Retinal pigment epithelial cell (primary cell): Measurements from ENCODE around the gene EDAR.

Experiments used
- DNase-seq: peaks from one replicate; pipeline ENCODE4 v3.0.0-alpha.2; 2010; ENCODE audit warnings: low read depth
- H3K4me3 ChIP-seq: 2 replicates; pipeline ENCODE4 v1.5.1; 2011; ENCODE audit warnings: mild to moderate bottlenecking, low read length, control low read depth, moderate library complexity
- TF ChIP-seq, protein P1 (sequence below): conservative IDR thresholded peaks from 2 replicates; pipeline ENCODE4 v1.5.1; 2011; ENCODE audit warnings: low read depth, low read length, control low read depth, inconsistent platforms

The EDAR gene

DNA sequence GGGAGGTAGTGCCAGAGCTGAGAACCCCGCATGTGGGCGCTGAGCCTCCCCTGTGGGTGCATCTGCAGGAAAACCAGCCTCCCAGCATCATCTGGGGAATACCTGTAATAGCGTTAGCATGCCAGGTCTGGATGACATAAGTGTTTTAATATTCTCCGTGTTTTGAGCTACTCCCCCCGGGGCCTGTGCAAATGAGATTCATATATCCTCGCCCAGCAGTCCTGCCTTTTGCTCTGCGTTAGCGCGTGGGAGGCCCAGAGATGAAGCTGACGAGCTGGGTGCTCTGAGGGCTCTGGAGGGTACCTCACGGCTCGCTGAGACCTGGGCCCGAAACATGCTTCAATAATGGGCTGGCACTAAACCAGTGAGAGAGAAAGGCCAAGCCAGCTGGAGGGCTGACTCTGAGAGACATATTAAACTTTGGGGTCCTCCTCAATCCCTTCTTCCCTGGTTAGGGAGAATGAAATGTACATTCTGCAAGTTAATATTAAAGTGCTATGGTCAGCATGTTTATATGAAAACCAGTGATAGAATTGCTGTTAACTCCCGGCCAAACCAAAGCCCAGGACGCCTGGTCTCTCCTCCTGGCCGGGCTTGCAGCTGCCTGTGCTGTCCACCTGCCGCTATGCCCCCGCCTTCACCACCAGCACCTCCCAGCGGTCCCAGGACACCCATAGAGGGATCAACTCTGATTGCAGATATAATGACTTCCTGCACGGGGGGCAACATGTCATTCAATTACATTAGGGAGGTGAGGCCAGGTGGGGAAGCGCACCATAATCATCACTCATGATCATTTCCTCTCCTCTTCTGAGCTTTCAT lies 77.0 kb downstream of the EDAR start:
- TF ChIP-seq, protein P1, sequence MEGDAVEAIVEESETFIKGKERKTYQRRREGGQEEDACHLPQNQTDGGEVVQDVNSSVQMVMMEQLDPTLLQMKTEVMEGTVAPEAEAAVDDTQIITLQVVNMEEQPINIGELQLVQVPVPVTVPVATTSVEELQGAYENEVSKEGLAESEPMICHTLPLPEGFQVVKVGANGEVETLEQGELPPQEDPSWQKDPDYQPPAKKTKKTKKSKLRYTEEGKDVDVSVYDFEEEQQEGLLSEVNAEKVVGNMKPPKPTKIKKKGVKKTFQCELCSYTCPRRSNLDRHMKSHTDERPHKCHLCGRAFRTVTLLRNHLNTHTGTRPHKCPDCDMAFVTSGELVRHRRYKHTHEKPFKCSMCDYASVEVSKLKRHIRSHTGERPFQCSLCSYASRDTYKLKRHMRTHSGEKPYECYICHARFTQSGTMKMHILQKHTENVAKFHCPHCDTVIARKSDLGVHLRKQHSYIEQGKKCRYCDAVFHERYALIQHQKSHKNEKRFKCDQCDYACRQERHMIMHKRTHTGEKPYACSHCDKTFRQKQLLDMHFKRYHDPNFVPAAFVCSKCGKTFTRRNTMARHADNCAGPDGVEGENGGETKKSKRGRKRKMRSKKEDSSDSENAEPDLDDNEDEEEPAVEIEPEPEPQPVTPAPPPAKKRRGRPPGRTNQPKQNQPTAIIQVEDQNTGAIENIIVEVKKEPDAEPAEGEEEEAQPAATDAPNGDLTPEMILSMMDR, result no peak
- no peak for DNase-seq

DNA sequence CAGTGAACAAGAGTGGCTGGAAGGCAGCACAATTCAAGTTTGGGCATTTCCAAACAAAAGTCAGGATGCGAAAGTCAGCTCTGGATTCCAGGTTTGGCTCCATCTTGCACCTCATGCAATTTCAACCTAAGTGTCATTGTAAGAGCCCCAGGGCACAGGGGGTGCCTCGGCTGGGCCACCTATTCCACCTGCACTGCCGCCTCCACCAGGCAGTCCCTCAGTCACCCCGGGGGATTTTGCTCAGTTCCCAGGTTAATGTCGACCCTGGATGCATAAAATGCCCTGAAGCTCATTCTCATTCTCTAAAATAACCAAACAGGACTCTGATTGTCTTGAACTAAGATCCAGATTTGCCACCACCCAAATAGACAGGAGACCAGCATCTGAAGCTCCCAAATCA lies 77.6 kb downstream of the EDAR start:
- TF ChIP-seq, protein P1, result no peak
- no peak for DNase-seq

More for the DNA sequence above, 77.0 kb downstream of the EDAR start:
- no peak overlapping the region for H3K4me3 ChIP-seq

DNA sequence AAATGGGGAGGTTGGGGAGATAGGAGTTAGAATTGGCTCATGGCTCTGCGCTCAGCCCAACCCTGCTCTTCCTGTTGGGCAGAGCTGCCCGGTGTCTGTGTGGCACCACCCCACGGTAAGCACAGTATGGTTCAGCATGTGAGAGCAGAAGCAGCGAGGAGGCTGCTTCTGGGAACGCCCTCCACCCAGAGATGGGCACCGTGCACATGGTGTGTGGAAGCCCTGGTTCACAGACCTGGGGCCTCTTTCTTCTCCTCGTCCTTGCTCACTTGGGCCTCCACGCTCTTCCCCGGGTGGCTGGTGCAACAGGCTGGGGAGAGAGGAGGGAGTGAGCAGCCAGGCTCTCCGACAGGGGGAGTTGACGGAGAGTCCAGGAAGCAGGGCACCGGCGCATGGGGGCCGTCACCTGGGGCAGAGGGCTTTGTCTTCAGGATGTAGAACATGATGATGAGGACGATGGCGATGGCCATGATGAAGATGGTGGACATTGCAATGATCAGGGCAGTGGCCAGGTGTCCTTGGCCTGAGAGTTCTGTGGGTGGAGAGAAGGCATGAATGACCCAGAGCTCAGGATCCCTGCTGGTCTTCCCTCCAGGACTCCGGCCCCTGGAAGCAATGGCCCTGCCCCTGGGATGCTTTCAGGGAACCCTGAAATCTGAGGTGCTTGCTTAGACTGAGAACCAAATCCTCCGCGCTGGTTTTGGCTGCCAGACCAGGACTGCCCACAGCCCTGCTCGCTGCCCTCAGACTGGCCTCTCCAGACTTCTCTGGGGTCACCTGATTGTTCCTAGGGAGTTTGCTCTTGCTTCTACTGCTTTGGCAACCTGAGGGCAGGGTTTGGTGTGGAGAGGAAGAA lies 78.3 kb downstream of the EDAR start:
- H3K4me3 ChIP-seq, result no peak overlapping the region
- DNase-seq, result no peak
- TF ChIP-seq, protein P1, result no peak

More for the DNA sequence above, 77.6 kb downstream of the EDAR start:
- H3K4me3 ChIP-seq, result no peak overlapping the region

DNA sequence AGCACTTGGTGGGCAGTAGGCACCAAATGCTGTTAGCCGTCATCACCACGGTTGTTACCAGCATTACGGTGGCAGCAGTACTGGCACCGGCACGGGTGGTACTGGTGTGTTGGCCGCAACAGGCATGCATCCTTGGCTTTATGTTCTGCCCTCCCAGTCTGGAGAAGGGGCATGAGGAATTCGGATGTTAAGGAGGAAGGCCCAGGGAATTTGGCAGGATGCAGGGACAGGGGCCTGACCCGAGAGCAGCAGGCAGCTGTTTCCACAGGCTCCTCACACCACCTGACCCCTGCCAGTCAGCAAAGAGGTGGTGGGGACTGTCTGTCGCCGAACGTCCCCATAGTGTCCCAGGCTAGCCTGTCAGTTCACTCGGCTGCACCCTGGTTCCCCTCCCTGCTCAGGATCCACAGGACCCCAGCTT lies 79.0 kb downstream of the EDAR start:
- TF ChIP-seq, protein P1, result no peak
- no peak overlapping the region for H3K4me3 ChIP-seq
- DNase-seq, result no peak

DNA sequence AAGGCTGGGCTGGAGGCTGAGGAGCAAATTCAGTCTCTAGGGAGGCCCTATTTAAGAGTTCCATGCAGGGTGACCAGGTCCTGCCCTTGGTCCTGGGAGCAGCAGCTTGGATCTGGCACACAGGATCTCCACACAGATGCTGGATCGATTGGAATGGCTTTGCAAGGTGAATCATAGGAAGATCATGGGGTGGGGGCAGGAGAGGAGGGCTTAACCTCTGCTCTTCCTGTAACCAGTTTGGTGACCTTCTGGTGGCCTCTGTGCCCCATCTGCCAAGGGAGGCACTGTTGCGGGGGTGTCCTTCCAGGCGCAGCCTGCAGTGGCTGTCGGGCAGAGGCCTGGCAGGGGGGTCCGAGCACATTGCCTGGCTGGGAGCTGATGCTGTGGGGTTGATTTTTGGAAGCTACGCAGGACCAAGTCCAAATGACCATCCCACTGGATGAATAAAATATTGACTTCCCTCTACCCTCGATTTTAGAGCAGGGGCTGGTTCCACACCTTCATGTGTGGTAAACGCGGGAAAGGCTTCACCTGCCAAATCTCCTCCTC lies 79.7 kb downstream of the EDAR start:
- TF ChIP-seq, protein P1, result no peak
- H3K4me3 ChIP-seq, result no peak overlapping the region
- no peak for DNase-seq

DNA sequence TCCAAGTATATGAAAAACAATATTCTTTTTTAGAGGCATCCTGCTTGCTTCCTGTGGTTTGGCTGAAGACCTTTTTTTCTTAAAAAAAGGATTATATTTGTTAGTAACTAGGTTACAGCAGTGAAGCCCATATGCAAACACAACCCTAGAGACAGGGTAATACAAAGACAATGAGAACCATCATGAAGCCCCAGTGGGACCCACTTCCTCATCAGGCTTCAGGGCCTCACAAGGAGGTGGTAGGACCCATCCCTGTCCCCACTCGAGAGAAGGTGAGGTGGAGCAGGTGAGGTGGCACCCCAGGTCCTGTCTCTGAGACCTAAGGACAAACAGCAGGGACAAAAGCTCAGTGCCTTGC lies 80.3 kb downstream of the EDAR start:
- DNase-seq, result no peak
- no peak overlapping the region for H3K4me3 ChIP-seq
- TF ChIP-seq, protein P1, result no peak
